ENCODE data around the gene COX5B.

DNA sequence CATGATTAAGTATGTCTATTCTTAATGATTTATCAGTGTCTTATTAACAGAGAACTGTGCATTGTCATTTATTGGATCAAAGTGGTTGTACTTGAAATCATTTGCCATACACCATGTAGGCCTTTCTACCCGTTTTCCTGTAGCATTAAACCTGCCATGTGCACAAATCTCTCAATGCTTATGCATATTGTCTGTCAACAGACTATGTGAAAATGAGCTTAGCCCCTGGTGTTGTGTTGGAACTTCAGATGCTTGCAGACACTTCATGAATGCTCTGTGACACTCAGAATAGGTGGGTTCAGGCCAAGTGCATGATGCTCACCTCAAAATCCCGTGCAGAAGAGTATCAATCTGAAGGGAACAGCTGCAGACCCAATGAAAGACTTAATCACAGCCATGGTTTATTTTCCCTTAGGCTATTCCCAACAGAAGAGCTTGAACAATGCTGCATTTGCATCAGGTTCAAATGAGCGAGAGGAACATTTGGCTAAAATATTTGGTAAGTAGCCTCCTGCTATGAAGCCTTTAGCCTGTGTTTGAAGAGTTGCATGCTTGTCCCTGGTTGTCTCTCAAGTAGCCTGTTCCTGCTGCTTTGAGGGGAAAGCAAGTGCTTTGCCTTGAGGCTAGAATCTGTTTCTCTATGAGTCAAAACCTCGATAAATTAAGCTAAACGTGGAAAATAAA, 29.7 kb downstream of the COX5B start:
- no peak for TF ChIP-seq POLR2A (IDR thresholded peaks at IDR 0.05)
- TF ChIP-seq, protein P1, sequence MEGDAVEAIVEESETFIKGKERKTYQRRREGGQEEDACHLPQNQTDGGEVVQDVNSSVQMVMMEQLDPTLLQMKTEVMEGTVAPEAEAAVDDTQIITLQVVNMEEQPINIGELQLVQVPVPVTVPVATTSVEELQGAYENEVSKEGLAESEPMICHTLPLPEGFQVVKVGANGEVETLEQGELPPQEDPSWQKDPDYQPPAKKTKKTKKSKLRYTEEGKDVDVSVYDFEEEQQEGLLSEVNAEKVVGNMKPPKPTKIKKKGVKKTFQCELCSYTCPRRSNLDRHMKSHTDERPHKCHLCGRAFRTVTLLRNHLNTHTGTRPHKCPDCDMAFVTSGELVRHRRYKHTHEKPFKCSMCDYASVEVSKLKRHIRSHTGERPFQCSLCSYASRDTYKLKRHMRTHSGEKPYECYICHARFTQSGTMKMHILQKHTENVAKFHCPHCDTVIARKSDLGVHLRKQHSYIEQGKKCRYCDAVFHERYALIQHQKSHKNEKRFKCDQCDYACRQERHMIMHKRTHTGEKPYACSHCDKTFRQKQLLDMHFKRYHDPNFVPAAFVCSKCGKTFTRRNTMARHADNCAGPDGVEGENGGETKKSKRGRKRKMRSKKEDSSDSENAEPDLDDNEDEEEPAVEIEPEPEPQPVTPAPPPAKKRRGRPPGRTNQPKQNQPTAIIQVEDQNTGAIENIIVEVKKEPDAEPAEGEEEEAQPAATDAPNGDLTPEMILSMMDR (IDR thresholded peaks at IDR 0.05), result no peak
- no peak for TF ChIP-seq POLR2AphosphoS5 (IDR thresholded peaks at IDR 0.05)
- TF ChIP-seq EP300 (IDR thresholded peaks at IDR 0.05), result no peak
